Measurements from ENCODE around the gene UTP18.
A peak's percentile ranks its signal among the peaks of the same experiment; 100 is the strongest.
"Not testable (repeated sequence)": the region's sequence is repeated elsewhere in the genome, so short reads cannot be mapped to it uniquely, and the experiment has no call there.

Gene UTP18

DNA sequence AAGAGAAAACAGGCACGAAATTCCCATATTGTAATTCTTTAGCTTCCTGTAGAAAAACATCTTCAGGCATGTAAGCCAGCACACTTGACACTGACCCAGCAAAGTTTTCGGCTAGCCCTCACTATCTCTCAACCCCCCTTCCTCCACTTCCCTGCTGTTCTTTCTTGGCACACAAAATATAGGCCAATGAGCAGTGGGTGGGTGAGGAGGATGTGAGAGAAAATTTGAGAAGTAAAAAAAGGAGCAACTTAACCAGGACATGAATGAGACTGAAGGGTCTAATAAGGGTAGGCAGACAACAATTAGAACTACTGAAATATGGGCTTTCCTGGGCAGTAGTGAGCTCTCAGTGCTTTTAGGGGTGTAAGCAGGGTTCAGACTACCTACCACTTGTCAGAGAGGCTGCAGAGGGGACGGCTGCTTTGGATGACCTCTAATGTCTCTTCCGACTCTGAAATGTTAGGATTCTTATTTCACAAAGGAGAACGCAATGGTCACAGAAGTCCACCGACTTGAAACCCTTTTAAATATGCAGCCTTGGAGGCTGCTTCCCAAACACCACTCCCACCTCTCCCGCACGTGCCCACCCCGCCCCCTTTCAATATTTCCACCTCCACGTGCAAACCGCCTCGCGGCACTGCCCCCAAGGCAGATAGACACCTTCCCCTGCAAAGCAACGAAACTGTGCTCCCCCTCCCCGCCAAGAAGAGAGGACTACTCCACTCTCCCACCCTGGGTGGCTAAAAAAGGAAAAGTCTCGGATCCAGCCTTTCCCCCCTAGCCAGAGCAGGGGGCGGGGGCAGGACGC, 1.4 kb upstream of the UTP18 start:
- no peak for DNase-seq (ENCODE audit: low spot score)
- TF ChIP-seq, protein P1, sequence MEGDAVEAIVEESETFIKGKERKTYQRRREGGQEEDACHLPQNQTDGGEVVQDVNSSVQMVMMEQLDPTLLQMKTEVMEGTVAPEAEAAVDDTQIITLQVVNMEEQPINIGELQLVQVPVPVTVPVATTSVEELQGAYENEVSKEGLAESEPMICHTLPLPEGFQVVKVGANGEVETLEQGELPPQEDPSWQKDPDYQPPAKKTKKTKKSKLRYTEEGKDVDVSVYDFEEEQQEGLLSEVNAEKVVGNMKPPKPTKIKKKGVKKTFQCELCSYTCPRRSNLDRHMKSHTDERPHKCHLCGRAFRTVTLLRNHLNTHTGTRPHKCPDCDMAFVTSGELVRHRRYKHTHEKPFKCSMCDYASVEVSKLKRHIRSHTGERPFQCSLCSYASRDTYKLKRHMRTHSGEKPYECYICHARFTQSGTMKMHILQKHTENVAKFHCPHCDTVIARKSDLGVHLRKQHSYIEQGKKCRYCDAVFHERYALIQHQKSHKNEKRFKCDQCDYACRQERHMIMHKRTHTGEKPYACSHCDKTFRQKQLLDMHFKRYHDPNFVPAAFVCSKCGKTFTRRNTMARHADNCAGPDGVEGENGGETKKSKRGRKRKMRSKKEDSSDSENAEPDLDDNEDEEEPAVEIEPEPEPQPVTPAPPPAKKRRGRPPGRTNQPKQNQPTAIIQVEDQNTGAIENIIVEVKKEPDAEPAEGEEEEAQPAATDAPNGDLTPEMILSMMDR (IDR thresholded peaks at IDR 0.05; ENCODE audit: extremely low read depth, insufficient read depth, missing control alignments), result no peak
- in situ Hi-C loops (cut with MboI; ENCODE audit: low pct_unique_long_range_greater_than_20kb, low sequenced_read_pairs, unreplicated experiment), result no loop called here

DNA sequence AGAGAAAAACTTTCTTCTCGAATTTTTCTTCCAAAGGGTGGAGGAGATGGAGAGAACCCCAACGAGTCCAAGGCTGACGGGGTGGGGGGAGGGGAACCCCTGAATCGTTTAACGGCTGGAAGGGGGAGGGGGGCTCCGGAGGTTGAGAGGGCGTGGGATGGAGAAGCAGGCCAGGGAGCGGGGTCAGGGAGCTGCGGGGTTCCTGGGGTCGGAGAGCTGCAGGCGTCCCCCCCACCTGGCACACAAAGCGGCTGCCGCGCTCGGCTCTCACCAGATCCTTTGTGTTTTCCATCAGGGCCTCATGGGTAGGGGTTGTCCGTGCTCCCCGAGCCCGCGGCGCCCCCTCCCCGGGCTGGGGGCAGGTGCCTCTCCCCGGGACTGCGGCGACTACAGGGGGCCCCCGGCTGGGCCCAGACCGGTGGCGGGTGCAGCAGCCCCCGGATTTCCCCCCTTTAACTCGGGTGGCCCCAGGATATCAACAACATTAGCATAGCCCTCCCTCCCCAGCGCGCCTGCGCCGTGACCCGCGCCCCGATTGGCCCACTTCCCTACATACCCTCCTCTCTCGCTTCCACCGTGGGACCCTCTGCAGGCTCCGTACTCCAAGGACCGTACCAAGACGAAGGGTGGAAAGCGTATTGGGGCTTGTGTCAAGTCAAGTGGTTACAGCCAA, 646 bp upstream of the UTP18 start, which contains the start of gene MBTD1:
Gene MBTD1, minus strand, starts transcription at position 486 of the 673 bp plus-strand sequence. CDS start 34,888 bp downstream, outside the sequence.
- DNase-seq (ENCODE audit: low spot score), result peak; percentile 98
- TF ChIP-seq, protein P1 (IDR thresholded peaks at IDR 0.05; ENCODE audit: extremely low read depth, insufficient read depth, missing control alignments), result no peak
- in situ Hi-C loops (cut with MboI; ENCODE audit: low pct_unique_long_range_greater_than_20kb, low sequenced_read_pairs, unreplicated experiment), result no loop called here

DNA sequence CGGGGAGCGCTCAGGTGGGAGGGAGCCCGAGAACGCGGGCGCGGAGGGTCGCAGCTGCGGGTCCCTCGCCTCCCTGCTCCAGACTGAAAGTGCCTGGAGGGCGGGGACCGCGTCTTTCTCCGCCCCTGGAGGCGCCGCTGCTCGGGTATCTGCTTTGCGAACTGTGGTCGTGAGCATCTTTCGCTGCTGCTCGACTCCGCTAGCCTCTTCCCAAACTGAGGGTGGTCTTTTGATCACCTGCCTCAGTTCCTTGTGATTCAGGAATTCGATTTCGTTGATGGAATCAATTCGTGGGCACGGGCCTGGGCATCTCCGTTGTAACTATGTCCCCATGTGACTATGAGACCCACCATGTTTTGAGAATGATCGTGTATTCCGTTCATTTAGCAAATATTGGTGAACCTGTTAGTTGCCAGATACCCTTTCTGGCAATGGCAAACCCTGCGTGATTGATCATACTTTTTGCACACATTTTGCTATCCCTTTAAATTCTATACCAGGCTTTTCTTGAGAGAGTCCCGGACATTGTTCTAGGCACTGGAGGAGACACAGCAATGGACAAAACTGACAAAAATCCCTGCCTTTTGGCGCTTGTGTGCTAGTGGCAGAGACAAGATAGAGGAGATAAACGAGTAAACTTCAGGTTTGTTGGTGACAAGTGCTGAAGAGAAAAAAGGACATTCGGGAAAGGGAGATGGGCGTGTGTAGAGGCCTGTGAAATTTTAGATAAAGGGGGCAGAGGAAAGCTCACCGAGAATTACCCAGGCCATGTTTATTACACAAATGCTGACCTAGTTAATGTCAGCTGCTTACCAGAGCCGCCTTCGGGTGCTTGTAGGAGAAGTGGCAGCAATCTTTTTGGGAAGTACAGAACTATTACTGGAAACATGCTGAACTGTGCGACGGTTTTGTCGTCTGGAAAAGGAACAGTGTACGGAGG, 948 bp downstream of the UTP18 start:
- DNase-seq (ENCODE audit: low spot score), result peak; percentile 79
- TF ChIP-seq, protein P1 (IDR thresholded peaks at IDR 0.05; ENCODE audit: extremely low read depth, insufficient read depth, missing control alignments), result no peak
- in situ Hi-C loops (cut with MboI; ENCODE audit: low pct_unique_long_range_greater_than_20kb, low sequenced_read_pairs, unreplicated experiment), result no loop called here

DNA sequence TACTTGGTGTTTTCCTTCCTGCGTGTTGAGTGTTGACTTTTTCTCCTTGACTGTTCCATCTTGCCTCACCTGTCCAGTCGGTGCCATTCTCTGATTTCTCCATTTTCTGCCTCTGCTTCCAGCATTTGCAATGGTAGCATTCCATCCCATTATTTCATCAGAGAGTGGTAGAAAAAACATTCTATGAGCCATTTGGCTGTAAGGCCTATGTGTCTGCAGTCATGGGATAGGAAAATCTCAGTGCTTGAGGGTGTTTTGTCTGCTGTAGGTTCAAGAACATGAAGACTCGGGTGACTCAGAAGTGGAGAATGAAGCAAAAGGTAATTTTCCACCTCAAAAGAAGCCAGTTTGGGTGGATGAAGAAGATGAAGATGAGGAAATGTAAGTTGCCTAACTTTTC, 2.7 kb downstream of the UTP18 start:
- TF ChIP-seq, protein P1 (IDR thresholded peaks at IDR 0.05; ENCODE audit: extremely low read depth, insufficient read depth, missing control alignments), result no peak
- in situ Hi-C loops (cut with MboI; ENCODE audit: low pct_unique_long_range_greater_than_20kb, low sequenced_read_pairs, unreplicated experiment), result no loop called here
- no peak for DNase-seq (ENCODE audit: low spot score)

DNA sequence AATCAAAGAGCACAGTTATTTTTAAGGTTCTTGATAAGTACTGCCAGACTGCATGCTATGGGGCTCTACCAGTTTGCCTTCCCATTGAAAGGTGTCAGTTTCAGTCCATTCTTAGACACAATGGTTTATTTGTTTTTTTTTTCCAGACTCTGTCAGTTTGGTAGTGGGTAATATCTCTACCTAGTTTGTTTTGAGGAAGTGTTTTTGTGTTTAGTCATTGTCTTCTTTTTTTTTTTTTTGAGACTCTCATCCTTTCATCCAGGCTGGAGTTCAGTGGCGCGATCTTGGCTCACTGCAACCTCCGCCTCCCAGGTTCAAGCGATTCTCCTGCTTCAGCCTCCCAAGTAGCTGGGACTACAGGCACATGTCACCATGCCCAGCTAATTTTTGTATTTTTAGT, 4.1 kb downstream of the UTP18 start:
- in situ Hi-C loops (cut with MboI; ENCODE audit: low pct_unique_long_range_greater_than_20kb, low sequenced_read_pairs, unreplicated experiment), result not testable (repeated sequence)
- DNase-seq (ENCODE audit: low spot score), result peak; percentile 7

DNA sequence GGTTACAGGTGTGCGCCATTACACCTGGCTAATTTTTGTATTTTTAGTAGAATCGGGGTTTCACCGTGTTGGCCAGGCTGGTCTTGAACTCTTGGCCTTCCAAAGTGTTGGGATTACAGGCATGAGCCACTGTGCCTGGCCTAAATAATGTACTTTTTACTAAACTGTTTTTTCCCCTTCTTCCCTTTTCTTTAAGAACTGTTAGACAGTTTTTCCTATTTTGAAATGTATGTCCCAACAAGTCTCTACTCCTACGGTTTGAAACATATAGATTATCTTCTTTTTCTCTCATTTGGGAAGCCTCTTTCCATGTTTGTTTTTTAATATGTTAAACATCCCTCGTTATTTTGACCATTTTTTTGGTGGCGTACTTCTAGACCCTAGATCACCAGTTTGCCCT, 9.6 kb downstream of the UTP18 start:
- in situ Hi-C loops (cut with MboI; ENCODE audit: low pct_unique_long_range_greater_than_20kb, low sequenced_read_pairs, unreplicated experiment), result no loop called here
- no peak for DNase-seq (ENCODE audit: low spot score)
- TF ChIP-seq, protein P1 (IDR thresholded peaks at IDR 0.05; ENCODE audit: extremely low read depth, insufficient read depth, missing control alignments), result no peak
